Measurements from ENCODE around the gene PTPRG.
"Not testable (repeated sequence)": the region's sequence is repeated elsewhere in the genome, so short reads cannot be mapped to it uniquely, and the experiment has no call there.

PTPRG gene

GRCh38 chr3:61808999-61809398, 247.6 kb downstream of the PTPRG start:
- FAIRE-seq = no peak

- FAIRE-seq = no peak
Measured at GRCh38 chr3:61809879-61810278, 248.5 kb downstream of the PTPRG start.

- no peak for FAIRE-seq
Measured at GRCh38 chr3:61810953-61811497, 249.7 kb downstream of the PTPRG start.

GRCh38 chr3:61811652-61812051, 250.3 kb downstream of the PTPRG start:
- no peak for FAIRE-seq

GRCh38 chr3:61812085-61812484, 250.7 kb downstream of the PTPRG start:
- no peak for FAIRE-seq

- no peak for FAIRE-seq
Measured at GRCh38 chr3:61812517-61812916, 251.1 kb downstream of the PTPRG start.

GRCh38 chr3:61813636-61814035, 252.3 kb downstream of the PTPRG start:
- no peak for FAIRE-seq

- FAIRE-seq = no peak
Measured at GRCh38 chr3:61814674-61815073, 253.3 kb downstream of the PTPRG start.

GRCh38 chr3:61816304-61816703, 254.9 kb downstream of the PTPRG start:
- not testable (repeated sequence) for FAIRE-seq

GRCh38 chr3:61819861-61820260, 258.5 kb downstream of the PTPRG start:
- no peak for FAIRE-seq

GRCh38 chr3:61820306-61820992, 259.1 kb downstream of the PTPRG start:
- FAIRE-seq = no peak

- FAIRE-seq = no peak
Measured at GRCh38 chr3:61821823-61822251, 260.5 kb downstream of the PTPRG start.

GRCh38 chr3:61822588-61822987, 261.2 kb downstream of the PTPRG start:
- no peak for FAIRE-seq

GRCh38 chr3:61824553-61825135, 263.3 kb downstream of the PTPRG start:
- FAIRE-seq = no peak

- FAIRE-seq = no peak
Measured at GRCh38 chr3:61826161-61826560, 264.8 kb downstream of the PTPRG start.

- no peak for FAIRE-seq
Measured at GRCh38 chr3:61828184-61828874, 267.0 kb downstream of the PTPRG start.

GRCh38 chr3:61828880-61829721, 267.7 kb downstream of the PTPRG start:
- no peak for FAIRE-seq

- FAIRE-seq = no peak
Measured at GRCh38 chr3:61829722-61830350, 268.5 kb downstream of the PTPRG start.

- FAIRE-seq = no peak
Measured at GRCh38 chr3:61831973-61832372, 270.6 kb downstream of the PTPRG start.

GRCh38 chr3:61832375-61833229, 271.2 kb downstream of the PTPRG start:
- FAIRE-seq = no peak

GRCh38 chr3:61839256-61839655, 277.9 kb downstream of the PTPRG start:
- no peak for FAIRE-seq
